ENCODE measurements around the gene MRPL20.
"Not testable (repeated sequence)": the region's sequence is repeated elsewhere in the genome, so short reads cannot be mapped to it uniquely, and the experiment has no call there.

DNA sequence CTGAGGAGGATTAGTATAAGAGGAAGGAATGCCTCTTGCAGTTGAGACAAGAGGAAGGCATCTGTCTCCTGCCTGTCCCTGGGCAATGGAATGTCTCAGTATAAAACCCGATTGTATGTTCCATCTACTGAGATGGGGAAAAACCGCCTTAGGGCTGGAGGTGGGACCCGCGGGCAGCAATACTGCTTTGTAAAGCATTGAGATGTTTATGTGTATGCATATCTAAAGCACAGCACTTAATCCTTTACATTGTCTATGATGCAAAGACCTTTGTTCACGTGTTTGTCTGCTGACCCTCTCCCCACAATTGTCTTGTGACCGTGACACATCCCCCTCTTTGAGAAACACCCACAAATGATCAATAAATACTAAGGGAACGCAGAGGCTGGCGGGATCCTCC is 3.1 kb upstream of the MRPL20 start:
- TF ChIP-seq, protein P1, sequence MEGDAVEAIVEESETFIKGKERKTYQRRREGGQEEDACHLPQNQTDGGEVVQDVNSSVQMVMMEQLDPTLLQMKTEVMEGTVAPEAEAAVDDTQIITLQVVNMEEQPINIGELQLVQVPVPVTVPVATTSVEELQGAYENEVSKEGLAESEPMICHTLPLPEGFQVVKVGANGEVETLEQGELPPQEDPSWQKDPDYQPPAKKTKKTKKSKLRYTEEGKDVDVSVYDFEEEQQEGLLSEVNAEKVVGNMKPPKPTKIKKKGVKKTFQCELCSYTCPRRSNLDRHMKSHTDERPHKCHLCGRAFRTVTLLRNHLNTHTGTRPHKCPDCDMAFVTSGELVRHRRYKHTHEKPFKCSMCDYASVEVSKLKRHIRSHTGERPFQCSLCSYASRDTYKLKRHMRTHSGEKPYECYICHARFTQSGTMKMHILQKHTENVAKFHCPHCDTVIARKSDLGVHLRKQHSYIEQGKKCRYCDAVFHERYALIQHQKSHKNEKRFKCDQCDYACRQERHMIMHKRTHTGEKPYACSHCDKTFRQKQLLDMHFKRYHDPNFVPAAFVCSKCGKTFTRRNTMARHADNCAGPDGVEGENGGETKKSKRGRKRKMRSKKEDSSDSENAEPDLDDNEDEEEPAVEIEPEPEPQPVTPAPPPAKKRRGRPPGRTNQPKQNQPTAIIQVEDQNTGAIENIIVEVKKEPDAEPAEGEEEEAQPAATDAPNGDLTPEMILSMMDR (IDR thresholded peaks at IDR 0.05) = not testable (repeated sequence)
- not testable (repeated sequence) for TF ChIP-seq POLR2A, EP300, POLR2AphosphoS5 (IDR thresholded peaks at IDR 0.05)
